HG02840 (cell line): ENCODE data around the gene TWF1.
A peak's percentile ranks its signal among the peaks of the same experiment; 100 is the strongest.
"Not testable (repeated sequence)": the region's sequence is repeated elsewhere in the genome, so short reads cannot be mapped to it uniquely, and the experiment has no call there.

Source experiments
- ATAC-seq: cut with Tn5 transposase; IDR thresholded peaks from one replicate; pipeline ENCODE4 v1.9.1; 2021; ENCODE audit warnings: mild to moderate bottlenecking, moderate library complexity, moderate number of reproducible peaks; ENCODE audit not compliant: unreplicated experiment, low FRiP score

The TWF1 gene

GRCh38 chr12:43805860-43806736 lies at the start of gene TWF1:
Gene TWF1 (minus strand): TSS chr12:43806317. CDS start chr12:43806245, 72 bp downstream.
- ATAC-seq = peak; percentile 96

DNA sequence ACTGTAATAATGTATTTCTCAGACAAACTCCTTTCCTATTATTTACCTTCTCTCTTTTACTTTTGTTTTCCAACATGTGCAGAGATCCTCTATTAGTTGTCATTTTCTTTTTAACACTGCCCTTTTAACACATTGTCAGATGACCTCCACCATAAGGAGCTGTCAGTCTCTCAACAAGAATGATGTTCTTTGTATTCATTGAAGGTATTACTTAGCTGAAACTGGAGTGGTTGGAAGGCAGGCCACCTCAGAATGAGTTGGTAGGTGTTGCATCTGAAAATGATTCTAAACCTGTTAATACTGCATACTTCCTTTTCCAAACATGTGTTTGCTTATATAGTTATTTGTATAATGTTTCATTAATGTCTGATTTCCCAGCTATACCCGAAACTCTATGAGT lies 46.6 kb upstream of the TWF1 start:
- ATAC-seq = no peak

DNA sequence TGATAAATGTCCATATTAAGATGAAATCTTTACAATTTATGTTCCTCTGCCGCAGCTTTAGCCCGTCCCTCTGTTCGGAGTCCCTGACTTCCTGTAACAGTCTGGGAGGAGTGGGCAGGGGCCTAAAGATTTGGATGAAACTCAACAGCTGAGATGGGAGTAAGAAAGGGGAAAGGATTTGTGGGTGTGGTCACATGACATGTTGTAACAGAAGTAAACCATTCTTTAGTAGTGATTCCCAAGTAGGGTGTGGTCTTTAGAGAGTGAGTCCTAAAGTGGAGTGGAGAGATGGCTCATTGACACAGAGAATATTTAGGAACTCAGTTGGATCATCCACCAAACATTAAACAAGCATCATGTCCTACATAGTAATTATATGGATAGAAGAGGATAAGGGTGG lies 42.7 kb upstream of the TWF1 start:
- no peak for ATAC-seq

GRCh38 chr12:43848226-43848507 lies 42.0 kb upstream of the TWF1 start:
- ATAC-seq = no peak

GRCh38 chr12:43847425-43848225 lies 41.5 kb upstream of the TWF1 start:
- ATAC-seq = not testable (repeated sequence)

GRCh38 chr12:43842259-43842658 lies 36.1 kb upstream of the TWF1 start:
- ATAC-seq = no peak

GRCh38 chr12:43841253-43841652 lies 35.1 kb upstream of the TWF1 start:
- ATAC-seq = no peak

DNA sequence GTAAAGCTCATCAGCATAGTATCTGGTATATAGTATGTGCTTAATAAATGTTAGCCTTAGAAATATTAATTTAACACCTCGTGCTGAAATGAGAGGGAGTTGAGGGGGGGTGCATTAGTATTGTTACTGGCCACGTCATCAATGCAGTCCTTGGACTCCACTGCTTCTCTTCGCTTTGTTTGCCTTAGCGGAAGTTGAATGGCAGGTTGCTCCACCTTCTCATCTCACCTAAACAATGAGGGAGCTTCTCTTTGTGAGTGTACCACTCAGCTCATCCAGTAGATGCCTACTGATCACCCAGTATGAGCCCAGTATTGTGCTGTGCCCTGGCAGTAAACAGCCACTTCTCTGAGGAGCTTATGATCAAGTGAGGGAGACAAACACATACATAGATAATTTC lies 34.2 kb upstream of the TWF1 start:
- no peak for ATAC-seq

GRCh38 chr12:43836475-43836989 lies 30.4 kb upstream of the TWF1 start:
- peak; percentile 37 for ATAC-seq

DNA sequence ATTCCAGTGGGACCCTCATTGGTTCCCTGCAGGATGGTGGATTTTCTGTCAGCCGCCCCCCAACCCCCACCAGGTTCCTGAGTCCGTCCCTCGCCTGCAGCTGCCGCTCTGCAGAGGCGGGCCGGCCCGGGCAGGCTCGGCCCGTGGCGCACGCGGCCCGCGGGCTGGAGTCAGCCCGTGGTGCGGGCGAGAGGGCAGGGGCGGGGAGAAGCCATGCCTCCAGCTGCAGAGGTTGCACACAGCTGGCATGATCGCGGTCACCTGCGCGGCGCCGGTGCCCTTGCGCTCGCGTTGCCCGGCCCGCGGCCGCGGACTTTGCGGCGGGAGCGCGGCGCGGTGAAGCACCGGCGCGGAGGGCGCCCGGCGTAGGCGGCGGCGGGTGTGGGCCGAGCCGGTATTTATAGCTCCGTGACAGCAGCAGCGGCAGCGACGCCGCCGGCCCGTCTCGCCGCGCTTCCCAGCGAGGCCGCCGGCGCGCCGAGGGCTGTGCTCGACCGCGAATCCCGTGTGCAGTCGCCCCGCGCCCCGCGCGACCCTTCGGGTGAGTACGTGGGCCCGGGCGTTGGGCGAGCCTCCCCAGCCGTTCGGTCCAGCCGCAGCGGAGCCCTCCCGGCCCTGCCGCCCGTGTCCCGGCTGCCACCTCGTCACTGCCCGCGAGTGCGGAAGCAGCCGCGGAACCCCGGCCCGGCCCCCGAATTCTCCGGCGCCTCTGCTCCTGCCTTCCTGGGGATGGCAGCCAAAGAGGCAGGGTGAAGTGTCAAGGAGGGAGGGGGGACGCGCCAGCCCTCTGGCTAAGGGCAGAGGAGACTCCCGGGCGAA lies 29.7 kb upstream of the TWF1 start, which contains the start of gene TMEM117:
TSS of gene TMEM117 (plus strand) at position 426 of the 819 bp plus-strand sequence.
- peak; percentile 78 for ATAC-seq

GRCh38 chr12:43835264-43835655 lies 29.1 kb upstream of the TWF1 start:
- peak; percentile 1 for ATAC-seq

DNA sequence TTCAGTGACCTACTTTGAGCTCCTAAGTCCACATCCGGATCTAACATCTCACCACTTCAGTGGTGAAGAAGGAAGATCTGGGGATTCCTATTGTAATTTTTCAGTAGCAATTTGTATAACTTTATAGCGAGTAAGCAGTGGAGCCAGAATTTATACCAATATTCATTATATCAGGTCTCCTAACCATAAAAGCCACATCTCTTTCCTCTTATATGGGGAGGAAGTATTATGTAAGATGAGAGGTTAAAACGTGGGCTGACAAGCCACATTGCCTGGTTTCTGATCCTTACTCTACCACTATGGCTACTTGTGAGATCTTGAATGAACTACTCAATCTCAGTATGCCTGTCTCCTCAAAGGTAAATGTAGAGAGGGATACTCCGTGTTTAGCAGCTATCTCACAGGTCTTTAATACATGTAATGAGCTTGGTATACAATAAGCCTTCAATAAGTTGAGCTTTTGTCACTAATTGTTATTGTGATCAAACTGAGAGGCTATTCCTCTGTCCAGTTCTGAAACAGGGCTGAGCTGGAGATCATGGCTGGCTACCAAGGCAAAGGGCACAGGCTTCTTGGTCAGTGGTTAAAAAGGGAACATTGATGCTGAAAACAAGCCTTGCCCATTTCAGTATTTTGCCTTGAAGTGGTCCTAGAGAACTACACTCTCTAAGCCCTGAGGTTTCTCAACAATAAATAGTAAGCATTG lies 26.5 kb upstream of the TWF1 start:
- no peak for ATAC-seq

DNA sequence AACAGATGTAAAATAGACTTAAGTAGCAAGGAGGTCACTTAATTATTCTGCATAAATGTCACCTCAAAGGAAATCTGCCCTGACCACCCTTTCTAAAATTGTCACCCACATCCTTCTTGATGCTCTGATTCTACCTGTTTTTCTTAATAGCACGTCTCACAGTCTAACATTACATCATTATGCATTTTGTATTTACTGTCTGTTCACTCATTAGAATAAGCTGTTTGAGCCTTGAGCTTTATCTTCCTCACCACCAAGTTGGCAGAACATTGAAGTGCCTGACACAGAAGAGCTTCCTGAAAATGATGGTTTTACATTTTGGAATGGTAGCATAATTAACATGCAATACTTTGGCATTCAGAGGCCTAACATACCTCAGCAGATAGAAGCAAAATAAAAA lies 21.0 kb upstream of the TWF1 start:
- ATAC-seq = no peak

- ATAC-seq = no peak
Measured at GRCh38 chr12:43826681-43827080, 20.6 kb upstream of the TWF1 start.

DNA sequence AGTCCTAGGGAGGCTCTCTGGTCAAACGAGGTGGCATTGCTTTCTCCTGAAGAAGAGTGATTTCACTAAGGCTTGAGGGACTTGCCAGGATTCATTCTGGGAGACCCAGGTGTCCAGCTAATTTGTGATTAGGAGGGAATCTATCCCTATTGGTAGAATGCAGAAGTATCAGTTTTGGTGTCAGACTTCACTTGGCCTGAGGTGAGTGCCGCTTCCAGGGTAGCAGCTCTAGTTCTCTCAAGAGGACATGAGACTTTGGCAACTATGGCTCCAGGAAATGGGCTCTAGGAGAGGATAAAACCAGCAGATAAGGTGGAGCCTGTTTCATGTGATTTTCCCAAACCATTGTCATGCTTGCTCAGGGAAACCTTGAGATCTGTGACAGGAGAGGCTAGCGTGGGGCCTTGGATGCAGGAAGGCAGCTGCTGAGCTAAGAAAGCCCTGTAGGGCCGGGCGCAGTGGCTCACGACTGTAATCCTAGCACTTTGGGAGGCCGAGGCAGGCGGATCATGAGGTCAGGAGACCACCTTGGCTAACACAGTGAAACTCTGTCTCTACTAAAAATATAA lies 18.2 kb upstream of the TWF1 start:
- no peak for ATAC-seq

DNA sequence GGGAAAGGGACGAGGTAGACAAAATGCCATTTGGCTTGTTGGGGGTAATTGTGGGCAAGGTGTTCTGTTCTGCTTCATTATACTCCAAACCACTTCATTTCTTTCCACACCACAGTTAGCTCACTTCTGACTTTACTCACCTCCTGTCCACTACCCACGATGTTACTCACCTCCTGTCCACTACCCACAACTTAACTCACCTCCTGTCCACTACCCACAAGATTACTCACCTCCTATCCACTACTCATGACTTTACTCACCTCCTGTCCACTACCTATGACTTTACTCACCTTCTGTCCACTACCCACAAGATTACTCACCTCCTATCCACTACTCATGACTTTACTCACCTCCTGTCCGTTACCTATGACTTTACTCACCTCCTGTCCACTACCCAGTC lies 10.1 kb upstream of the TWF1 start:
- ATAC-seq = no peak

GRCh38 chr12:43815416-43815815 lies 9.3 kb upstream of the TWF1 start:
- ATAC-seq = no peak

GRCh38 chr12:43812926-43813325 lies 6.8 kb upstream of the TWF1 start:
- ATAC-seq = no peak

DNA sequence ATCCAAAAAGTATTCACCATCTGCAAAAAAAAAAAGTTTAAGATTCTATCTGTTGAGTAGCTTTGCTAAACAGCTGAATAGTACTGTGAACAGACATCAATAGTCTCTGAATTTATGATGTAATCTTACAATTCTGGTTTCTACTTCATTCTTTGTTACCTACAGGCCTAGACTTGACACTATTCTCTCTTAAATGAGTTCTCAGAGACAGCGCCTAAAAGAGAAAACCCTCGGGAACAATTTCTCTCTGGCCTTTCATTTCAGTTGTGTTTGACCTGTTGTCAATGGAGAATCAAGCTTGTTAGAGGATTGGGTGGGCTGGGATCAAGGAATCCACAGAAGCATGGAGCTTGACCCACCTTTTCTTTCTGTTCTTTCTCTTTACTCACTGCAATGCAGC lies 5.9 kb upstream of the TWF1 start:
- ATAC-seq = no peak

DNA sequence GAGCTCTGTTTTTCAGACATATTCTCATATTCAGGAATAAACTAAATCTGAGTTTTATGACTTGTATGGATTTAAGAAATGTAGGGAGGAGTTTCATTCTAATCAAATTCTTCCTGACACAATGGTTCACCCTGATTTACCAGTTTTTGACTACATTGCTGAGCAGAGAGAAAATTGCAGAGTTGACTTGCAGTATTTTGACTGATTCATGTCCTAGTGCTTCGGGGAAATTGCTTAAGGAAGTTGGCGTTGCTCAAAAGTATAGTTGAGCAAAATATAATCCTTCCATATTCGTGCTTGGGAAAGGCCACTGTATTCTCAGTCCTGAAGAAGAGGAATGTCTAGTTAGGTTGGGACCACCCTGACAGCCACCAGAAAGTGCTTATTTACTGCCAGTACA lies 1.3 kb upstream of the TWF1 start:
- ATAC-seq = no peak
